ENCODE data around the gene PCBP1. TPM values are rescaled to one million over a fixed set of nuclear protein-coding genes. Genes with fewer than 3 reads are reported as not detected.

Gene PCBP1
- total and polyA plus RNA-seq, 9 of the 15 experiments (the other 6 are each of a cell fraction or from before 2014, with no cell fraction given): 19.2 to 407 (median 78.1) TPM

- TF ChIP-seq ADNP (tag; IDR thresholded peaks at IDR 0.05): no peak
- TF ChIP-seq POLR2A (conservative IDR thresholded peaks at IDR 0.05): no peak
- TF ChIP-seq PYGO2 (tag; IDR thresholded peaks at IDR 0.05): peak; percentile 85
- TF ChIP-seq CREM (IDR thresholded peaks at IDR 0.05; ENCODE audit: low read depth): 0 out of 2 replicates have a peak, but pooled peaks have one; percentile 12
- TF ChIP-seq DLX4 (CRISPR knock-in tag; IDR thresholded peaks at IDR 0.05): no peak
- TF ChIP-seq, protein P1, sequence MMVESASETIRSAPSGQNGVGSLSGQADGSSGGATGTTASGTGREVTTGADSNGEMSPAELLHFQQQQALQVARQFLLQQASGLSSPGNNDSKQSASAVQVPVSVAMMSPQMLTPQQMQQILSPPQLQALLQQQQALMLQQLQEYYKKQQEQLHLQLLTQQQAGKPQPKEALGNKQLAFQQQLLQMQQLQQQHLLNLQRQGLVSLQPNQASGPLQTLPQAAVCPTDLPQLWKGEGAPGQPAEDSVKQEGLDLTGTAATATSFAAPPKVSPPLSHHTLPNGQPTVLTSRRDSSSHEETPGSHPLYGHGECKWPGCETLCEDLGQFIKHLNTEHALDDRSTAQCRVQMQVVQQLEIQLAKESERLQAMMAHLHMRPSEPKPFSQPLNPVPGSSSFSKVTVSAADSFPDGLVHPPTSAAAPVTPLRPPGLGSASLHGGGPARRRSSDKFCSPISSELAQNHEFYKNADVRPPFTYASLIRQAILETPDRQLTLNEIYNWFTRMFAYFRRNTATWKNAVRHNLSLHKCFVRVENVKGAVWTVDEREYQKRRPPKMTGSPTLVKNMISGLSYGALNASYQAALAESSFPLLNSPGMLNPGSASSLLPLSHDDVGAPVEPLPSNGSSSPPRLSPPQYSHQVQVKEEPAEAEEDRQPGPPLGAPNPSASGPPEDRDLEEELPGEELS (CRISPR knock-in tag; IDR thresholded peaks at IDR 0.05; ENCODE audit: borderline replicate concordance): no peak
- TF ChIP-seq JUND (IDR thresholded peaks at IDR 0.05; ENCODE audit: borderline replicate concordance, low read depth, low read length): no peak
- 0 out of 3 replicates have a peak, but pooled peaks have one; percentile 70 for TF ChIP-seq JUND (tag; IDR thresholded peaks at IDR 0.05; ENCODE audit: borderline replicate concordance, low read depth, low read length)
- TF ChIP-seq RB1 (IDR thresholded peaks at IDR 0.05; ENCODE audit: low read depth): no peak
- no peak for TF ChIP-seq DPF2 (IDR thresholded peaks at IDR 0.05)
- no peak for TF ChIP-seq SMARCA5 (IDR thresholded peaks at IDR 0.05)
- TF ChIP-seq NR3C1 (CRISPR knock-in tag; IDR thresholded peaks at IDR 0.05): no peak
- no peak for TF ChIP-seq OTX1 (CRISPR knock-in tag; IDR thresholded peaks at IDR 0.05)
- no peak for TF ChIP-seq KHSRP (IDR thresholded peaks at IDR 0.05)
- no peak for TF ChIP-seq U2AF1 (optimal IDR thresholded peaks at IDR 0.05; ENCODE audit: low read depth, low read length)
- TF ChIP-seq U2AF2 (optimal IDR thresholded peaks at IDR 0.05; ENCODE audit: low read depth, low read length): no peak
- no peak for TF ChIP-seq MYNN (IDR thresholded peaks at IDR 0.05)
- no peak for TF ChIP-seq MYNN (CRISPR knock-in tag; IDR thresholded peaks at IDR 0.05)
- no peak for TF ChIP-seq MBD2 (IDR thresholded peaks at IDR 0.05; ENCODE audit: borderline replicate concordance, low read depth)
- no peak for TF ChIP-seq KAT2B (IDR thresholded peaks at IDR 0.05; ENCODE audit: low read depth, low read length)
- no peak for TF ChIP-seq ELF4 (CRISPR knock-in tag; IDR thresholded peaks at IDR 0.05)
- no peak for TF ChIP-seq CXXC5 (CRISPR knock-in tag; IDR thresholded peaks at IDR 0.05)
- TF ChIP-seq ARID4B (CRISPR knock-in tag; IDR thresholded peaks at IDR 0.05): no peak
- no peak for TF ChIP-seq DNMT1 (IDR thresholded peaks at IDR 0.05)
- no peak for TF ChIP-seq ZSCAN32 (CRISPR knock-in tag; IDR thresholded peaks at IDR 0.05)
- TF ChIP-seq CGGBP1 (CRISPR knock-in tag; IDR thresholded peaks at IDR 0.05): no peak
- TF ChIP-seq GTF2A2 (tag; IDR thresholded peaks at IDR 0.05): peak; percentile 80; the same call in 1 of the 2 replicates
Measured at GRCh38 chr2:70085711-70086277, 1.5 kb upstream of the PCBP1 start (continued).

All from K562 (cell line).